GM23338 (cell line): ENCODE data around the gene CACNA1C. TPM values are rescaled to one million over a fixed set of nuclear protein-coding genes. Genes with fewer than 3 reads are reported as not detected.

ENCODE experiments used
- ATAC-seq: fragments of 200-7000 bp; cut with Tn5 transposase; 3 replicates; pipeline ENCODE4 v1.9.1; 2020
- DNase-seq: peaks from one replicate; pipeline ENCODE4 v3.0.0-alpha.2; 2015; ENCODE audit warnings: low spot score
- H2AFZ ChIP-seq: fragments of 200-600 bp; sonication (generic); 2 replicates; pipeline ENCODE4 v1.8.0; 2016; ENCODE audit warnings: antibody characterized with exemption, mild to moderate bottlenecking, moderate library complexity
- H3F3A ChIP-seq: fragments of 200-600 bp; sonication (generic); replicated peaks from 2 replicates; pipeline ENCODE4 v1.8.0; 2017; ENCODE audit warnings: antibody characterized with exemption, mixed run types, low read depth
- H3K27ac ChIP-seq: fragments of 200-600 bp; sonication (generic); 2 replicates; pipeline ENCODE4 v1.6.1; 2016; ENCODE audit warnings: low read depth
- H3K27me3 ChIP-seq: fragments of 200-600 bp; sonication (generic); 2 replicates; pipeline ENCODE4 v1.8.0; 2016; ENCODE audit warnings: mild to moderate bottlenecking, mixed run types, moderate library complexity; ENCODE audit not compliant: insufficient read depth
- H3K36me3 ChIP-seq: fragments of 200-600 bp; sonication (generic); 2 replicates; pipeline ENCODE4 v1.8.0; 2016; ENCODE audit warnings: mild to moderate bottlenecking; ENCODE audit not compliant: insufficient read depth
- H3K4me1 ChIP-seq: fragments of 200-600 bp; sonication (generic); 2 replicates; pipeline ENCODE4 v1.8.0; 2016; ENCODE audit warnings: mild to moderate bottlenecking, moderate library complexity; ENCODE audit not compliant: insufficient read depth
- H3K4me2 ChIP-seq: fragments of 200-600 bp; sonication (generic); 2 replicates; pipeline ENCODE4 v1.7.1; 2017; ENCODE audit warnings: mixed run types
- H3K4me3 ChIP-seq: fragments of 200-600 bp; sonication (generic); 2 replicates; pipeline ENCODE4 v1.6.1; 2016; ENCODE audit warnings: mixed run types
- H3K79me2 ChIP-seq: fragments of 200-600 bp; sonication (generic); replicated peaks from 2 replicates; pipeline ENCODE4 v1.8.0; 2017; ENCODE audit warnings: mild to moderate bottlenecking; ENCODE audit not compliant: insufficient read depth
- H3K9me2 ChIP-seq: fragments of 200-600 bp; sonication (generic); 2 replicates; pipeline ENCODE4 v1.8.0; 2017; ENCODE audit not compliant: insufficient read depth
- H4K20me1 ChIP-seq: fragments of 200-600 bp; sonication (generic); replicated peaks from 2 replicates; pipeline ENCODE4 v1.8.0; 2017; ENCODE audit warnings: mild to moderate bottlenecking; ENCODE audit not compliant: insufficient read depth
- H3K27ac Mint-ChIP-seq: 2 replicates; pipeline ENCODE4 v1.8.0; 2020; ENCODE audit warnings: inconsistent platforms, mild to moderate bottlenecking, moderate library complexity, mixed read lengths
- H3K27me3 Mint-ChIP-seq: 3 replicates; pipeline ENCODE4 v1.8.0; 2022; ENCODE audit warnings: low read depth, mild to moderate bottlenecking, moderate library complexity, mixed read lengths, inconsistent platforms; ENCODE audit not compliant: insufficient read depth, poor library complexity
- H3K36me3 Mint-ChIP-seq: 3 replicates; pipeline ENCODE4 v1.8.0; 2021; ENCODE audit warnings: low read depth, mild to moderate bottlenecking, inconsistent platforms, moderate library complexity, mixed read lengths
- H3K4me1 Mint-ChIP-seq: 3 replicates; pipeline ENCODE4 v1.8.0; 2020; ENCODE audit warnings: mild to moderate bottlenecking, inconsistent platforms, mixed read lengths
- H3K4me3 Mint-ChIP-seq: 3 replicates; pipeline ENCODE4 v1.8.0; 2021; ENCODE audit warnings: moderate library complexity, mild to moderate bottlenecking, inconsistent platforms, mixed read lengths
- H3K9me3 Mint-ChIP-seq: 3 replicates; pipeline ENCODE4 v1.8.0; 2020; ENCODE audit warnings: moderate library complexity, mild to moderate bottlenecking, inconsistent platforms, mixed read lengths
- CREB1 ChIP-seq: fragments of 250-450 bp; sonication (Bioruptor Pico); IDR thresholded peaks from 2 replicates; pipeline ENCODE4 v1.5.0; 2020; ENCODE audit warnings: low read depth, mild to moderate bottlenecking, moderate library complexity
- EZH2 ChIP-seq: fragments of 200-600 bp; sonication (generic); IDR thresholded peaks from one replicate; pipeline ENCODE4 v1.8.0; 2017; ENCODE audit warnings: antibody characterized with exemption, mild to moderate bottlenecking, low read depth; ENCODE audit not compliant: unreplicated experiment
- EZH2phosphoT487 ChIP-seq: fragments of 200-600 bp; sonication (generic); IDR thresholded peaks from one replicate; pipeline ENCODE4 v1.8.1; 2018; ENCODE audit warnings: antibody characterized with exemption; ENCODE audit not compliant: unreplicated experiment
- JUNB ChIP-seq: IDR thresholded peaks from one replicate; pipeline ENCODE4 v1.6.1; 2016; ENCODE audit warnings: antibody characterized with exemption; ENCODE audit not compliant: unreplicated experiment
- NANOG ChIP-seq: IDR thresholded peaks from 2 replicates; pipeline ENCODE4 v1.6.1; 2016; ENCODE audit warnings: antibody characterized with exemption, borderline replicate concordance
- POLR2AphosphoS5 ChIP-seq: IDR thresholded peaks from 2 replicates; pipeline ENCODE4 v1.6.1; 2016; ENCODE audit warnings: antibody characterized with exemption, low read depth
- REST ChIP-seq: IDR thresholded peaks from one replicate; pipeline ENCODE4 v1.6.1; 2018; ENCODE audit warnings: antibody characterized with exemption; ENCODE audit not compliant: unreplicated experiment
- STAT1 ChIP-seq: IDR thresholded peaks from one replicate; pipeline ENCODE4 v1.6.1; 2016; ENCODE audit warnings: antibody characterized with exemption; ENCODE audit not compliant: unreplicated experiment
- ZNF114 ChIP-seq: fragments of 250-450 bp; sonication (Bioruptor Pico); IDR thresholded peaks from 2 replicates; pipeline ENCODE4 v1.5.0; 2020; ENCODE audit warnings: mild to moderate bottlenecking, moderate library complexity
- ZNF331 ChIP-seq: fragments of 250-450 bp; sonication (Bioruptor Pico); IDR thresholded peaks from 2 replicates; pipeline ENCODE4 v1.5.0; 2020; ENCODE audit warnings: low read depth, mild to moderate bottlenecking, moderate library complexity
- polyA plus RNA-seq: library from polyadenylated mRNA; unstranded; fragments of >200 nt; fragmentation: Nextera tagmentation; extraction: Ambion mirVana; gene quantifications from 2 replicates; pipeline ENCODE4 v1.2.1, GENCODE V29; 2016
- total RNA-seq: library from RNA; depleted of rRNA; stranded (reverse); fragments of >200 nt; shearing (Covaris generic); gene quantifications from 2 replicates; pipeline ENCODE4 v1.2.3, GENCODE V29; 2014
- TF ChIP-seq, protein P1 (sequence below): fragments of 250-450 bp; sonication (Bioruptor Pico); IDR thresholded peaks from 2 replicates; pipeline ENCODE4 v1.5.0; 2020; ENCODE audit warnings: mild to moderate bottlenecking, moderate library complexity
- TF ChIP-seq, protein P2 (sequence below), 2 experiments: fragments of 200-600 bp in 1 of 2; sonication (generic) in 1 of 2; conservative IDR thresholded peaks; 2 replicates each; pipeline versions ENCODE4 v1.5.1 to v1.6.1; 2016 to 2017; ENCODE audit warnings: antibody characterized with exemption in 2 of 2, low read depth in 2 of 2, mild to moderate bottlenecking in 2 of 2, moderate library complexity in 1 of 2
- TF ChIP-seq, protein P3 (sequence below): IDR thresholded peaks from 2 replicates; pipeline ENCODE4 v1.6.1; 2016; ENCODE audit warnings: antibody characterized with exemption

CACNA1C gene
- total and polyA plus RNA-seq, 2 experiments from 2014 or later, result 0.78 to 2.1 TPM

DNA sequence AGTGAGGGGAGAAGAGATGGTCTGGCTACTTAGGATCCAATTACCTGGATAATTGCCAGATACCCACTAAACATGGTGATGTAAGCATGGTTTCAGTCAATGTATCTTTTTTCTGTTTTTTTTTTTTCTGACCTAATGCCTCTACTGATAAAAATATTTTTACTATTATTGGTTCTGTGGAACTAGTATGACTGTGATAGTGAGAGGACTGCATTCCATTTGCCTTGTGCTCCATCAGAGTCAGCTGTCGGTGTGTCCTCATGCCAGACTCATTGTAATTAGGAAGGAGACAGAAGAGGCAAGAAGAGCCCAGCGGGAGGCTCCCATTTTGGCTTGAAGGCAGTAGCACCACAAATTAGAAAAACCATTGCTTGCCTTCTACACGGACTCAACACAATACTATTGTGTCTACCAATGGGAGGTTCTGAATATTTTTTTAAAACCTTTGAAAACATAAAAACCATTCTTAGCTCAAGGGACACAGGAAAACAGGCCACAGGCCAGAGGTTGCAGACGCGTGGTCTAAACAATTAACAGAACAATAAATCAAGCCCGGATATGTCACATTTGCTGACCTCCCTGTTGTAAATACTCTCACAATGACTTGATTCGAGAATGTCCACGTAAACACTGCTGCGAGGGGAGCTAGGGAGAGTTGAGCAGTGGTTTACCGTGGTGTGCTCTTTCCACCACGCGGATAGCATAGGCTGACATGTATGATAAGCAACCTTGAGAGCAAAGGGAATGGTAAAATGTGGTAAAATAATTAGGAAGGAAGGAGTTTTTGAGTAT is 35.0 kb upstream of the CACNA1C start:
- Histone ChIP-seq H3F3A (no peaks in the 10 kb centered on the region), H4K20me1 (no peaks in the 10 kb centered on the region), H3K27me3 (no peaks in the 10 kb centered on the region), H3K4me2 (no peak overlapping the region), H3K27ac (no peak overlapping the region), H3K4me1 (peaks cover 10% of the 10 kb centered on the region; the same call in 1 of the 2 replicates), H3K79me2 (no peaks in the 10 kb centered on the region), H3K36me3 (no peaks in the 10 kb centered on the region), H3K4me3 (no peak overlapping the region), H2AFZ (peak overlapping the region; percentile 36; the same call in 1 of the 2 replicates), H3K9me2 (no peaks in the 10 kb centered on the region)
- Mint-ChIP-seq H3K27ac (no peak overlapping the region), H3K4me3 (no peak overlapping the region), H3K27me3 (peaks cover 2% of the 10 kb centered on the region), H3K4me1 (peaks cover 21% of the 10 kb centered on the region), H3K36me3 (no peaks in the 10 kb centered on the region), H3K9me3 (no peaks in the 10 kb centered on the region; the same call in 2 of the 3 replicates)
- TF ChIP-seq, protein P1, sequence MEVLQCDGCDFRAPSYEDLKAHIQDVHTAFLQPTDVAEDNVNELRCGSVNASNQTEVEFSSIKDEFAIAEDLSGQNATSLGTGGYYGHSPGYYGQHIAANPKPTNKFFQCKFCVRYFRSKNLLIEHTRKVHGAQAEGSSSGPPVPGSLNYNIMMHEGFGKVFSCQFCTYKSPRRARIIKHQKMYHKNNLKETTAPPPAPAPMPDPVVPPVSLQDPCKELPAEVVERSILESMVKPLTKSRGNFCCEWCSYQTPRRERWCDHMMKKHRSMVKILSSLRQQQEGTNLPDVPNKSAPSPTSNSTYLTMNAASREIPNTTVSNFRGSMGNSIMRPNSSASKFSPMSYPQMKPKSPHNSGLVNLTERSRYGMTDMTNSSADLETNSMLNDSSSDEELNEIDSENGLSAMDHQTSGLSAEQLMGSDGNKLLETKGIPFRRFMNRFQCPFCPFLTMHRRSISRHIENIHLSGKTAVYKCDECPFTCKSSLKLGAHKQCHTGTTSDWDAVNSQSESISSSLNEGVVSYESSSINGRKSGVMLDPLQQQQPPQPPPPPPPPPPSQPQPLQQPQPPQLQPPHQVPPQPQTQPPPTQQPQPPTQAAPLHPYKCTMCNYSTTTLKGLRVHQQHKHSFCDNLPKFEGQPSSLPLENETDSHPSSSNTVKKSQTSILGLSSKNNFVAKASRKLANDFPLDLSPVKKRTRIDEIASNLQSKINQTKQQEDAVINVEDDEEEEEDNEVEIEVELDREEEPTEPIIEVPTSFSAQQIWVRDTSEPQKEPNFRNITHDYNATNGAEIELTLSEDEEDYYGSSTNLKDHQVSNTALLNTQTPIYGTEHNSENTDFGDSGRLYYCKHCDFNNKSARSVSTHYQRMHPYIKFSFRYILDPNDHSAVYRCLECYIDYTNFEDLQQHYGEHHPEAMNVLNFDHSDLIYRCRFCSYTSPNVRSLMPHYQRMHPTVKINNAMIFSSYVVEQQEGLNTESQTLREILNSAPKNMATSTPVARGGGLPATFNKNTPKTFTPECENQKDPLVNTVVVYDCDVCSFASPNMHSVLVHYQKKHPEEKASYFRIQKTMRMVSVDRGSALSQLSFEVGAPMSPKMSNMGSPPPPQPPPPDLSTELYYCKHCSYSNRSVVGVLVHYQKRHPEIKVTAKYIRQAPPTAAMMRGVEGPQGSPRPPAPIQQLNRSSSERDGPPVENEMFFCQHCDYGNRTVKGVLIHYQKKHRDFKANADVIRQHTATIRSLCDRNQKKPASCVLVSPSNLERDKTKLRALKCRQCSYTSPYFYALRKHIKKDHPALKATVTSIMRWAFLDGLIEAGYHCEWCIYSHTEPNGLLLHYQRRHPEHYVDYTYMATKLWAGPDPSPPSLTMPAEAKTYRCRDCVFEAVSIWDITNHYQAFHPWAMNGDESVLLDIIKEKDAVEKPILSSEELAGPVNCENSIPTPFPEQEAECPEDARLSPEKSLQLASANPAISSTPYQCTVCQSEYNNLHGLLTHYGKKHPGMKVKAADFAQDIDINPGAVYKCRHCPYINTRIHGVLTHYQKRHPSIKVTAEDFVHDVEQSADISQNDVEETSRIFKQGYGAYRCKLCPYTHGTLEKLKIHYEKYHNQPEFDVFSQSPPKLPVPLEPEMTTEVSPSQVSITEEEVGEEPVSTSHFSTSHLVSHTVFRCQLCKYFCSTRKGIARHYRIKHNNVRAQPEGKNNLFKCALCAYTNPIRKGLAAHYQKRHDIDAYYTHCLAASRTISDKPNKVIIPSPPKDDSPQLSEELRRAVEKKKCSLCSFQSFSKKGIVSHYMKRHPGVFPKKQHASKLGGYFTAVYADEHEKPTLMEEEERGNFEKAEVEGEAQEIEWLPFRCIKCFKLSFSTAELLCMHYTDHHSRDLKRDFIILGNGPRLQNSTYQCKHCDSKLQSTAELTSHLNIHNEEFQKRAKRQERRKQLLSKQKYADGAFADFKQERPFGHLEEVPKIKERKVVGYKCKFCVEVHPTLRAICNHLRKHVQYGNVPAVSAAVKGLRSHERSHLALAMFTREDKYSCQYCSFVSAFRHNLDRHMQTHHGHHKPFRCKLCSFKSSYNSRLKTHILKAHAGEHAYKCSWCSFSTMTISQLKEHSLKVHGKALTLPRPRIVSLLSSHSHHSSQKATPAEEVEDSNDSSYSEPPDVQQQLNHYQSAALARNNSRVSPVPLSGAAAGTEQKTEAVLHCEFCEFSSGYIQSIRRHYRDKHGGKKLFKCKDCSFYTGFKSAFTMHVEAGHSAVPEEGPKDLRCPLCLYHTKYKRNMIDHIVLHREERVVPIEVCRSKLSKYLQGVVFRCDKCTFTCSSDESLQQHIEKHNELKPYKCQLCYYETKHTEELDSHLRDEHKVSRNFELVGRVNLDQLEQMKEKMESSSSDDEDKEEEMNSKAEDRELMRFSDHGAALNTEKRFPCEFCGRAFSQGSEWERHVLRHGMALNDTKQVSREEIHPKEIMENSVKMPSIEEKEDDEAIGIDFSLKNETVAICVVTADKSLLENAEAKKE (CRISPR knock-in tag), result no peak
- TF ChIP-seq REST (no peak), NANOG (no peak), EZH2 (no peak), POLR2AphosphoS5 (no peak), CREB1 (CRISPR knock-in tag) (no peak), ZNF331 (CRISPR knock-in tag) (no peak), JUNB (no peak), ZNF114 (no peak), EZH2phosphoT487 (no peak), STAT1 (no peak)
- TF ChIP-seq, protein P2, sequence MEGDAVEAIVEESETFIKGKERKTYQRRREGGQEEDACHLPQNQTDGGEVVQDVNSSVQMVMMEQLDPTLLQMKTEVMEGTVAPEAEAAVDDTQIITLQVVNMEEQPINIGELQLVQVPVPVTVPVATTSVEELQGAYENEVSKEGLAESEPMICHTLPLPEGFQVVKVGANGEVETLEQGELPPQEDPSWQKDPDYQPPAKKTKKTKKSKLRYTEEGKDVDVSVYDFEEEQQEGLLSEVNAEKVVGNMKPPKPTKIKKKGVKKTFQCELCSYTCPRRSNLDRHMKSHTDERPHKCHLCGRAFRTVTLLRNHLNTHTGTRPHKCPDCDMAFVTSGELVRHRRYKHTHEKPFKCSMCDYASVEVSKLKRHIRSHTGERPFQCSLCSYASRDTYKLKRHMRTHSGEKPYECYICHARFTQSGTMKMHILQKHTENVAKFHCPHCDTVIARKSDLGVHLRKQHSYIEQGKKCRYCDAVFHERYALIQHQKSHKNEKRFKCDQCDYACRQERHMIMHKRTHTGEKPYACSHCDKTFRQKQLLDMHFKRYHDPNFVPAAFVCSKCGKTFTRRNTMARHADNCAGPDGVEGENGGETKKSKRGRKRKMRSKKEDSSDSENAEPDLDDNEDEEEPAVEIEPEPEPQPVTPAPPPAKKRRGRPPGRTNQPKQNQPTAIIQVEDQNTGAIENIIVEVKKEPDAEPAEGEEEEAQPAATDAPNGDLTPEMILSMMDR (conservative IDR thresholded peaks at IDR 0.05; ENCODE audit: low read depth in 2 of 2), result no peak
- TF ChIP-seq, protein P3, sequence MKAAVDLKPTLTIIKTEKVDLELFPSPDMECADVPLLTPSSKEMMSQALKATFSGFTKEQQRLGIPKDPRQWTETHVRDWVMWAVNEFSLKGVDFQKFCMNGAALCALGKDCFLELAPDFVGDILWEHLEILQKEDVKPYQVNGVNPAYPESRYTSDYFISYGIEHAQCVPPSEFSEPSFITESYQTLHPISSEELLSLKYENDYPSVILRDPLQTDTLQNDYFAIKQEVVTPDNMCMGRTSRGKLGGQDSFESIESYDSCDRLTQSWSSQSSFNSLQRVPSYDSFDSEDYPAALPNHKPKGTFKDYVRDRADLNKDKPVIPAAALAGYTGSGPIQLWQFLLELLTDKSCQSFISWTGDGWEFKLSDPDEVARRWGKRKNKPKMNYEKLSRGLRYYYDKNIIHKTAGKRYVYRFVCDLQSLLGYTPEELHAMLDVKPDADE, result no peak
- DNase-seq, result no peak
- no peak; the same call in 2 of the 3 replicates for ATAC-seq
